Measurements from ENCODE around the gene IFNK.

Gene IFNK

GRCh38 chr9:27506981-27507380, 17.1 kb upstream of the IFNK start:
- peaks cover 0 to 7% of the 10 kb centered on the region in 2 experiments for H3K27me3 ChIP-seq (ENCODE audit: control insufficient read depth in 1 of 2, insufficient read depth in 1 of 2, low read length in 2 of 2)
- no peak overlapping the region for H2AK5ac ChIP-seq (ENCODE audit: low read length, severe bottlenecking)
- no peak overlapping the region for H4K91ac ChIP-seq (ENCODE audit: low read length)
- no peak overlapping the region for H3K4me3 ChIP-seq (ENCODE audit: insufficient read depth in 1 of 2, low read depth in 1 of 2, low read length in 2 of 2)
- H4K8ac ChIP-seq (ENCODE audit: low read length) = no peak overlapping the region
- H3K36me3 ChIP-seq (ENCODE audit: control insufficient read depth in 1 of 2, insufficient read depth in 2 of 2, low read depth in 1 of 2, low read length in 2 of 2) = no peaks in the 10 kb centered on the region
- H3K9me3 ChIP-seq (ENCODE audit: control insufficient read depth, low read length) = no peaks in the 10 kb centered on the region
- no peaks in the 10 kb centered on the region for H3K79me1 ChIP-seq (replicated peaks; ENCODE audit: low read length, poor library complexity, severe bottlenecking)
- H2AFZ ChIP-seq (ENCODE audit: low read depth, low read length) = no peak overlapping the region
- H3K18ac ChIP-seq (ENCODE audit: low read depth in 1 of 2, low read length in 2 of 2) = no peak overlapping the region
- no peak overlapping the region for H2BK5ac ChIP-seq (ENCODE audit: low read depth, low read length, poor library complexity, severe bottlenecking)
- 70% methylated on average over 2 of the region's 2 CpGs for WGBS
- no peak overlapping the region for H3K27ac ChIP-seq (ENCODE audit: low read length, poor library complexity, severe bottlenecking)
- no peak overlapping the region for H3K4ac ChIP-seq (ENCODE audit: low read depth in 1 of 2, low read length in 2 of 2)
- H3K9ac ChIP-seq (ENCODE audit: low read length) = no peak overlapping the region
- no peak overlapping the region for H3K4me2 ChIP-seq (ENCODE audit: low read length, poor library complexity, severe bottlenecking)
- no peaks in the 10 kb centered on the region for H3K4me1 ChIP-seq (ENCODE audit: control insufficient read depth, insufficient read depth, low read depth, low read length)
- no peak overlapping the region for H2BK120ac ChIP-seq (ENCODE audit: low read depth, low read length)
- H3K14ac ChIP-seq (ENCODE audit: low read length in 2 of 2) = no peak overlapping the region
- no peak overlapping the region for H3K23ac ChIP-seq (ENCODE audit: low read length in 2 of 2)
- DNase-seq = no peak
- H2BK12ac ChIP-seq (ENCODE audit: low read length in 2 of 2) = no peak overlapping the region
- no peak overlapping the region for H2BK15ac ChIP-seq (ENCODE audit: low read depth, poor library complexity, severe bottlenecking)

DNA sequence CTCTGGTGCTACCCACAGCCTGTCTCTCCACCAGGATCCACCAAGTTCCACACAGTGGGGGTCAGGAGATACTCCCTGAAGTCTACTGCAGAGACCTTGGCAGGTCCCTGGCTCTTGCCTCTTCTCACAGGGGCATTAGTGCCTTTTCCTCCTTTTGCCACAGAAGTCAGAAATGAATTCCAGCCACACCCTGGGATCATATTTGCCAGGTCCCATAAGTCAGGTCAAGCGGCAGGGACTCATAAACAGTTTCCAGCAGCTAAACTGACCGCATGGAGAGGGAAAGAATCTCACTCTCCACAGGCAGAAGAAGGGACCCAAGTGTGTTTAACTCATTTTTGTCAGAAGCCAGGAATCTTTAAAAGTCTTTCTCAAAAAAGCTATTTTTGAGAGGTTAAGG, 13.3 kb upstream of the IFNK start:
- no peak overlapping the region for H3K23ac ChIP-seq (ENCODE audit: low read length in 2 of 2)

GRCh38 chr9:27511771-27512170, 12.3 kb upstream of the IFNK start:
- Histone ChIP-seq H3K36me3 (ENCODE audit: control insufficient read depth in 1 of 2, insufficient read depth in 2 of 2, low read depth in 1 of 2, low read length in 2 of 2) (no peaks in the 10 kb centered on the region), H4K91ac (ENCODE audit: low read length) (no peak overlapping the region), H4K8ac (ENCODE audit: low read length) (no peak overlapping the region), H3K9me3 (ENCODE audit: control insufficient read depth, low read length) (no peaks in the 10 kb centered on the region), H3K18ac (ENCODE audit: low read depth in 1 of 2, low read length in 2 of 2) (no peak overlapping the region), H3K9ac (ENCODE audit: low read length) (no peak overlapping the region), H2BK12ac (ENCODE audit: low read length in 2 of 2) (no peak overlapping the region), H2AFZ (ENCODE audit: low read depth, low read length) (no peak overlapping the region), H3K14ac (ENCODE audit: low read length in 2 of 2) (peak overlapping the region in 1 of 2 experiments; percentile 39), H3K23ac (ENCODE audit: low read length in 2 of 2) (no peak overlapping the region), H3K27ac (ENCODE audit: low read length, poor library complexity, severe bottlenecking) (no peak overlapping the region), H2BK15ac (ENCODE audit: low read depth, poor library complexity, severe bottlenecking) (no peak overlapping the region), H3K27me3 (ENCODE audit: control insufficient read depth in 1 of 2, insufficient read depth in 1 of 2, low read length in 2 of 2) (peaks cover 0 to 7% of the 10 kb centered on the region in 2 experiments), H2AK5ac (ENCODE audit: low read length, severe bottlenecking) (no peak overlapping the region), H3K79me1 (replicated peaks; ENCODE audit: low read length, poor library complexity, severe bottlenecking) (no peaks in the 10 kb centered on the region), H3K4me2 (ENCODE audit: low read length, poor library complexity, severe bottlenecking) (no peak overlapping the region), H3K4me3 (ENCODE audit: insufficient read depth in 1 of 2, low read depth in 1 of 2, low read length in 2 of 2) (no peak overlapping the region), H2BK5ac (ENCODE audit: low read depth, low read length, poor library complexity, severe bottlenecking) (no peak overlapping the region), H3K4ac (ENCODE audit: low read depth in 1 of 2, low read length in 2 of 2) (no peak overlapping the region), H3K4me1 (ENCODE audit: control insufficient read depth, insufficient read depth, low read depth, low read length) (no peaks in the 10 kb centered on the region), H2BK120ac (ENCODE audit: low read depth, low read length) (no peak overlapping the region)
- 82% methylated on average over 2 of the region's 2 CpGs for WGBS
- DNase-seq = no peak

More for the DNA sequence above, 13.3 kb upstream of the IFNK start:
- Histone ChIP-seq H3K18ac (ENCODE audit: low read depth in 1 of 2, low read length in 2 of 2) (no peak overlapping the region), H3K9me3 (ENCODE audit: control insufficient read depth, low read length) (no peaks in the 10 kb centered on the region), H2BK12ac (ENCODE audit: low read length in 2 of 2) (no peak overlapping the region), H3K27me3 (ENCODE audit: control insufficient read depth in 1 of 2, insufficient read depth in 1 of 2, low read length in 2 of 2) (peaks cover 0 to 5% of the 10 kb centered on the region in 2 experiments), H3K4me1 (ENCODE audit: control insufficient read depth, insufficient read depth, low read depth, low read length) (no peaks in the 10 kb centered on the region), H3K4me2 (ENCODE audit: low read length, poor library complexity, severe bottlenecking) (no peak overlapping the region), H3K36me3 (ENCODE audit: control insufficient read depth in 1 of 2, insufficient read depth in 2 of 2, low read depth in 1 of 2, low read length in 2 of 2) (no peaks in the 10 kb centered on the region), H4K91ac (ENCODE audit: low read length) (no peak overlapping the region), H3K9ac (ENCODE audit: low read length) (no peak overlapping the region), H2BK5ac (ENCODE audit: low read depth, low read length, poor library complexity, severe bottlenecking) (no peak overlapping the region), H3K14ac (ENCODE audit: low read length in 2 of 2) (no peak overlapping the region), H2AFZ (ENCODE audit: low read depth, low read length) (no peak overlapping the region), H2AK5ac (ENCODE audit: low read length, severe bottlenecking) (no peak overlapping the region), H2BK120ac (ENCODE audit: low read depth, low read length) (no peak overlapping the region), H3K27ac (ENCODE audit: low read length, poor library complexity, severe bottlenecking) (no peak overlapping the region), H2BK15ac (ENCODE audit: low read depth, poor library complexity, severe bottlenecking) (no peak overlapping the region), H3K79me1 (replicated peaks; ENCODE audit: low read length, poor library complexity, severe bottlenecking) (no peaks in the 10 kb centered on the region), H3K4ac (ENCODE audit: low read depth in 1 of 2, low read length in 2 of 2) (no peak overlapping the region), H3K4me3 (ENCODE audit: insufficient read depth in 1 of 2, low read depth in 1 of 2, low read length in 2 of 2) (no peak overlapping the region), H4K8ac (ENCODE audit: low read length) (no peak overlapping the region)
- 93% methylated on average over 2 of the region's 2 CpGs for WGBS
- DNase-seq = no peak

- 100% methylated on average over 2 of the region's 2 CpGs for whole genome bisulfite sequencing
- no peak overlapping the region for H3K23ac ChIP-seq (ENCODE audit: low read length in 2 of 2)
Measured at GRCh38 chr9:27514551-27514950, 9.5 kb upstream of the IFNK start.

More at GRCh38 chr9:27514551-27514950, 9.5 kb upstream of the IFNK start:
- Histone ChIP-seq H3K9ac (ENCODE audit: low read length) (no peak overlapping the region), H4K8ac (ENCODE audit: low read length) (no peak overlapping the region), H3K4me3 (ENCODE audit: insufficient read depth in 1 of 2, low read depth in 1 of 2, low read length in 2 of 2) (no peak overlapping the region), H2BK12ac (ENCODE audit: low read length in 2 of 2) (no peak overlapping the region), H4K91ac (ENCODE audit: low read length) (no peak overlapping the region), H2AK5ac (ENCODE audit: low read length, severe bottlenecking) (no peak overlapping the region), H3K4me1 (ENCODE audit: control insufficient read depth, insufficient read depth, low read depth, low read length) (no peaks in the 10 kb centered on the region), H3K4me2 (ENCODE audit: low read length, poor library complexity, severe bottlenecking) (no peak overlapping the region), H2AFZ (ENCODE audit: low read depth, low read length) (no peak overlapping the region), H2BK15ac (ENCODE audit: low read depth, poor library complexity, severe bottlenecking) (no peak overlapping the region), H3K4ac (ENCODE audit: low read depth in 1 of 2, low read length in 2 of 2) (no peak overlapping the region), H2BK120ac (ENCODE audit: low read depth, low read length) (no peak overlapping the region), H3K18ac (ENCODE audit: low read depth in 1 of 2, low read length in 2 of 2) (no peak overlapping the region), H2BK5ac (ENCODE audit: low read depth, low read length, poor library complexity, severe bottlenecking) (no peak overlapping the region), H3K14ac (ENCODE audit: low read length in 2 of 2) (peak overlapping the region in 1 of 2 experiments; percentile 55), H3K79me1 (replicated peaks; ENCODE audit: low read length, poor library complexity, severe bottlenecking) (no peaks in the 10 kb centered on the region), H3K27me3 (ENCODE audit: control insufficient read depth in 1 of 2, insufficient read depth in 1 of 2, low read length in 2 of 2) (peaks cover 0 to 7% of the 10 kb centered on the region in 2 experiments), H3K9me3 (ENCODE audit: control insufficient read depth, low read length) (no peaks in the 10 kb centered on the region), H3K36me3 (ENCODE audit: control insufficient read depth in 1 of 2, insufficient read depth in 2 of 2, low read depth in 1 of 2, low read length in 2 of 2) (no peaks in the 10 kb centered on the region), H3K27ac (ENCODE audit: low read length, poor library complexity, severe bottlenecking) (no peak overlapping the region)
- no peak for DNase-seq
